CD4-positive, CD25-positive, alpha-beta regulatory T cell (primary cell): ENCODE results near the gene SVEP1. TPM values are rescaled to one million over a fixed set of nuclear protein-coding genes. Genes with fewer than 3 reads are reported as not detected.
"Not testable (repeated sequence)": the region's sequence is repeated elsewhere in the genome, so short reads cannot be mapped to it uniquely, and the experiment has no call there.

Experiments used
- ATAC-seq, 2 donors: fragments of 150-1000 bp; cut with Tn5 transposase; one replicate each; pipeline ENCODE4 v1.10.0; 2021; ENCODE audit warnings: low read depth in 2 of 2, moderate number of reproducible peaks in 2 of 2, moderate library complexity in 1 of 2
- DNase-seq, 3 donors: peaks; one replicate each; pipeline versions ENCODE4 v3.0.0 to v3.0.0-alpha.2; 2012 to 2022; ENCODE audit warnings: mixed read lengths in 1 of 3
- H3K27ac ChIP-seq: one replicate; pipeline ENCODE4 v1.7.0; 2013; ENCODE audit warnings: mild to moderate bottlenecking, low read length; ENCODE audit not compliant: insufficient read depth, poor library complexity, severe bottlenecking
- H3K27me3 ChIP-seq: one replicate; pipeline ENCODE4 v1.7.0; 2013; ENCODE audit warnings: low read length; ENCODE audit not compliant: control insufficient read depth, insufficient read depth
- H3K36me3 ChIP-seq: one replicate; pipeline ENCODE4 v1.7.0; 2013; ENCODE audit warnings: mild to moderate bottlenecking, low read length, moderate library complexity; ENCODE audit not compliant: control insufficient read depth, insufficient read depth
- H3K4me1 ChIP-seq: 2 replicates; pipeline ENCODE4 v1.7.0; 2013; ENCODE audit warnings: mild to moderate bottlenecking, low read length; ENCODE audit not compliant: insufficient read depth, control insufficient read depth, poor library complexity, severe bottlenecking
- H3K4me3 ChIP-seq: one replicate; pipeline ENCODE4 v1.7.0; 2013; ENCODE audit warnings: low read depth, mild to moderate bottlenecking, low read length, moderate library complexity
- H3K9me3 ChIP-seq, 2 experiments: 1 replicate in 1 of 2; 2 replicates in 1 of 2; pipeline ENCODE4 v1.7.0; 2013; ENCODE audit warnings: low read length in 2 of 2, mild to moderate bottlenecking in 1 of 2, moderate library complexity in 1 of 2; ENCODE audit not compliant: control insufficient read depth in 2 of 2
- H3K27ac Mint-ChIP-seq, 3 donors: one replicate each; pipeline ENCODE4 v1.8.0; 2020 to 2022; ENCODE audit warnings: mild to moderate bottlenecking in 3 of 3, mixed read lengths in 3 of 3, moderate library complexity in 2 of 3
- H3K27me3 Mint-ChIP-seq: one replicate; pipeline ENCODE4 v1.8.0; 2022; ENCODE audit warnings: mild to moderate bottlenecking, mixed read lengths
- H3K36me3 Mint-ChIP-seq: one replicate; pipeline ENCODE4 v1.8.0; 2020; ENCODE audit warnings: mixed read lengths
- H3K4me1 Mint-ChIP-seq, 4 donors: one replicate each; pipeline ENCODE4 v1.8.0; 2020 to 2022; ENCODE audit warnings: mixed read lengths in 4 of 4, mild to moderate bottlenecking in 1 of 4
- H3K4me3 Mint-ChIP-seq, 4 donors: one replicate each; pipeline ENCODE4 v1.8.0; 2020 to 2022; ENCODE audit warnings: mild to moderate bottlenecking in 4 of 4, mixed read lengths in 4 of 4, moderate library complexity in 3 of 4
- H3K9me3 Mint-ChIP-seq, 7 donors: one replicate each; pipeline ENCODE4 v1.8.0; 2020 to 2022; ENCODE audit warnings: mixed read lengths in 7 of 7, mild to moderate bottlenecking in 3 of 7, moderate library complexity in 2 of 7
- polyA plus RNA-seq, 4 donors: library from polyadenylated mRNA; unstranded; fragments of 300-500 nt; fragmentation: Illumina TruSeq; gene quantifications; one replicate each; pipeline ENCODE4 v1.2.3, GENCODE V29; 2021
- total RNA-seq: library from RNA; stranded (reverse); gene quantifications from one replicate; pipeline ENCODE4 v1.2.3, GENCODE V29; 2022

The SVEP1 gene
- total and polyA plus RNA-seq, 5 donors from 2014 or later, result 0.12 TPM; not detected in 4

- peaks cover 5% of the 10 kb centered on the region for H3K27me3 Mint-ChIP-seq
- Histone ChIP-seq H3K27me3 (no peaks in the 10 kb centered on the region), H3K9me3 (no peaks in the 10 kb centered on the region), H3K27ac (no peak overlapping the region), H3K4me1 (no peaks in the 10 kb centered on the region), H3K4me3 (no peak overlapping the region), H3K36me3 (no peaks in the 10 kb centered on the region)
- H3K4me3 Mint-ChIP-seq, result no peak overlapping the region
- no peak overlapping the region for H3K27ac Mint-ChIP-seq
- H3K9me3 Mint-ChIP-seq, result peaks cover 0 to 1% (median 0%) of the 10 kb centered on the region in 7 donors
- no peak for ATAC-seq
- no peaks in the 10 kb centered on the region for H3K4me1 Mint-ChIP-seq
- no peak for DNase-seq
- H3K36me3 Mint-ChIP-seq, result no peaks in the 10 kb centered on the region
Observed at GRCh38 chr9:110391826-110392485, 187.6 kb downstream of the SVEP1 start.

GRCh38 chr9:110389148-110389750, 190.3 kb downstream of the SVEP1 start:
- no peak overlapping the region for H3K4me3 ChIP-seq
- H3K36me3 ChIP-seq, result no peaks in the 10 kb centered on the region
- no peaks in the 10 kb centered on the region for H3K9me3 ChIP-seq
- Mint-ChIP-seq H3K4me3 (no peak overlapping the region), H3K36me3 (no peaks in the 10 kb centered on the region), H3K27ac (no peak overlapping the region), H3K9me3 (peaks cover 0 to 1% (median 0%) of the 10 kb centered on the region in 7 donors), H3K4me1 (no peaks in the 10 kb centered on the region), H3K27me3 (peaks cover under 1% of the 10 kb centered on the region)
- no peak overlapping the region for H3K27ac ChIP-seq
- H3K27me3 ChIP-seq, result no peaks in the 10 kb centered on the region
- no peaks in the 10 kb centered on the region for H3K4me1 ChIP-seq
- no peak for DNase-seq
- ATAC-seq, result no peak

- H3K4me3 Mint-ChIP-seq, result no peak overlapping the region
- no peaks in the 10 kb centered on the region for H3K9me3 ChIP-seq
- H3K27me3 ChIP-seq, result no peaks in the 10 kb centered on the region
- no peaks in the 10 kb centered on the region for H3K4me1 ChIP-seq
- no peaks in the 10 kb centered on the region for H3K36me3 Mint-ChIP-seq
- H3K4me1 Mint-ChIP-seq, result no peaks in the 10 kb centered on the region
- no peaks in the 10 kb centered on the region for H3K36me3 ChIP-seq
- no peaks in the 10 kb centered on the region for H3K27me3 Mint-ChIP-seq
- H3K4me3 ChIP-seq, result no peak overlapping the region
- peaks cover 0 to 3% (median 0%) of the 10 kb centered on the region in 7 donors for H3K9me3 Mint-ChIP-seq
- no peak for ATAC-seq
- no peak overlapping the region for H3K27ac ChIP-seq
- H3K27ac Mint-ChIP-seq, result no peak overlapping the region
- no peak for DNase-seq
Observed at GRCh38 chr9:110383491-110383890, 196.1 kb downstream of the SVEP1 start.

GRCh38 chr9:110382731-110383130, 196.8 kb downstream of the SVEP1 start:
- no peak overlapping the region for H3K4me3 Mint-ChIP-seq
- ATAC-seq (no peak), DNase-seq (no peak)
- H3K4me3 ChIP-seq, result no peak overlapping the region
- H3K27ac ChIP-seq, result no peak overlapping the region
- H3K27me3 ChIP-seq, result no peaks in the 10 kb centered on the region
- H3K4me1 ChIP-seq, result no peaks in the 10 kb centered on the region
- H3K27ac Mint-ChIP-seq, result no peak overlapping the region
- peaks cover 0 to 2% (median 0%) of the 10 kb centered on the region in 7 donors for H3K9me3 Mint-ChIP-seq
- no peaks in the 10 kb centered on the region for H3K36me3 ChIP-seq
- H3K9me3 ChIP-seq, result no peaks in the 10 kb centered on the region
- no peaks in the 10 kb centered on the region for H3K4me1 Mint-ChIP-seq
- H3K36me3 Mint-ChIP-seq, result no peaks in the 10 kb centered on the region
- H3K27me3 Mint-ChIP-seq, result no peaks in the 10 kb centered on the region

- Histone ChIP-seq H3K27me3 (peaks cover 3% of the 10 kb centered on the region), H3K36me3 (no peaks in the 10 kb centered on the region), H3K4me3 (no peak overlapping the region), H3K27ac (no peak overlapping the region), H3K4me1 (no peaks in the 10 kb centered on the region), H3K9me3 (no peaks in the 10 kb centered on the region)
- H3K27me3 Mint-ChIP-seq, result peaks cover 5% of the 10 kb centered on the region
- DNase-seq (no peak), ATAC-seq (no peak)
- H3K27ac Mint-ChIP-seq, result no peak overlapping the region
- no peaks in the 10 kb centered on the region for H3K36me3 Mint-ChIP-seq
- no peaks in the 10 kb centered on the region for H3K4me1 Mint-ChIP-seq
- no peaks in the 10 kb centered on the region for H3K9me3 Mint-ChIP-seq
- no peak overlapping the region for H3K4me3 Mint-ChIP-seq
Observed at GRCh38 chr9:110371411-110372007, 208.0 kb downstream of the SVEP1 start.

GRCh38 chr9:110370315-110370714, 209.2 kb downstream of the SVEP1 start:
- H3K4me3 Mint-ChIP-seq, result no peak overlapping the region
- H3K4me3 ChIP-seq, result no peak overlapping the region
- no peak for ATAC-seq
- H3K36me3 Mint-ChIP-seq, result no peaks in the 10 kb centered on the region
- H3K36me3 ChIP-seq, result no peaks in the 10 kb centered on the region
- no peaks in the 10 kb centered on the region for H3K4me1 Mint-ChIP-seq
- no peak overlapping the region for H3K27ac Mint-ChIP-seq
- no peaks in the 10 kb centered on the region for H3K27me3 Mint-ChIP-seq
- no peaks in the 10 kb centered on the region for H3K4me1 ChIP-seq
- H3K27me3 ChIP-seq, result peaks cover 3% of the 10 kb centered on the region
- H3K9me3 Mint-ChIP-seq, result no peaks in the 10 kb centered on the region
- H3K9me3 ChIP-seq, result no peaks in the 10 kb centered on the region
- no peak for DNase-seq
- no peak overlapping the region for H3K27ac ChIP-seq

- Mint-ChIP-seq H3K9me3 (no peaks in the 10 kb centered on the region), H3K27ac (no peak overlapping the region), H3K27me3 (no peaks in the 10 kb centered on the region), H3K36me3 (no peaks in the 10 kb centered on the region), H3K4me1 (no peaks in the 10 kb centered on the region), H3K4me3 (no peak overlapping the region)
- no peaks in the 10 kb centered on the region for H3K36me3 ChIP-seq
- ATAC-seq (no peak), DNase-seq (no peak)
- no peaks in the 10 kb centered on the region for H3K27me3 ChIP-seq
- H3K4me1 ChIP-seq, result no peaks in the 10 kb centered on the region
- no peak overlapping the region for H3K4me3 ChIP-seq
- H3K9me3 ChIP-seq, result no peaks in the 10 kb centered on the region
- H3K27ac ChIP-seq, result no peak overlapping the region
Observed at GRCh38 chr9:110364451-110364850, 215.1 kb downstream of the SVEP1 start.

GRCh38 chr9:110358992-110359391, 220.5 kb downstream of the SVEP1 start:
- not testable (repeated sequence) for ATAC-seq, H3K27me3 Mint-ChIP-seq, H3K36me3 Mint-ChIP-seq, H3K27ac ChIP-seq, H3K4me1 Mint-ChIP-seq, H3K27ac Mint-ChIP-seq, H3K4me3 Mint-ChIP-seq, H3K27me3 ChIP-seq, H3K4me3 ChIP-seq, DNase-seq, H3K9me3 Mint-ChIP-seq, H3K36me3 ChIP-seq, H3K9me3 ChIP-seq, H3K4me1 ChIP-seq
